ENCODE measurements around the gene UNC13C.

- TF ChIP-seq POLR2A (IDR thresholded peaks at IDR 0.05; ENCODE audit: low read depth, low read length) (no peak), POLR2AphosphoS5 (IDR thresholded peaks at IDR 0.05; ENCODE audit: low read depth, low read length) (no peak)
Observed at GRCh38 chr15:53974121-53974520, 4.1 kb upstream of the UNC13C start.

Data from GM12892 (cell line).